Cardiac septum (tissue), 1 donor: ENCODE results near the gene TMEM8B. TPM values are rescaled to one million over a fixed set of nuclear protein-coding genes. Genes with fewer than 3 reads are reported as not detected.
A peak's percentile ranks its signal among the peaks of the same experiment; 100 is the strongest.
"Not testable (repeated sequence)": the region's sequence is repeated elsewhere in the genome, so short reads cannot be mapped to it uniquely, and the experiment has no call there.

Experiments used
- DNase-seq: peaks from one replicate; pipeline ENCODE4 v3.0.0-alpha.2; 2020; ENCODE audit warnings: low spot score
- intact Hi-C: fragments of 100-400 bp; cut with DNase I; formaldehyde crosslinking; loops from one replicate; pipeline ENCODE4 v1.14.0; 2022
- total RNA-seq: library from RNA; stranded (reverse); fragmentation: NEBNext Ultra II Directional; extraction: Animal tissue kit (Norgen Biotek cat#: 25700); gene quantifications from one replicate; pipeline ENCODE4 v1.2.1, GENCODE V29; 2021
- donor health status: DM: no; HTN: no; CAD: no.

TMEM8B gene
- total RNA-seq, 1 donor from 2014 or later: 22.0 TPM

DNA sequence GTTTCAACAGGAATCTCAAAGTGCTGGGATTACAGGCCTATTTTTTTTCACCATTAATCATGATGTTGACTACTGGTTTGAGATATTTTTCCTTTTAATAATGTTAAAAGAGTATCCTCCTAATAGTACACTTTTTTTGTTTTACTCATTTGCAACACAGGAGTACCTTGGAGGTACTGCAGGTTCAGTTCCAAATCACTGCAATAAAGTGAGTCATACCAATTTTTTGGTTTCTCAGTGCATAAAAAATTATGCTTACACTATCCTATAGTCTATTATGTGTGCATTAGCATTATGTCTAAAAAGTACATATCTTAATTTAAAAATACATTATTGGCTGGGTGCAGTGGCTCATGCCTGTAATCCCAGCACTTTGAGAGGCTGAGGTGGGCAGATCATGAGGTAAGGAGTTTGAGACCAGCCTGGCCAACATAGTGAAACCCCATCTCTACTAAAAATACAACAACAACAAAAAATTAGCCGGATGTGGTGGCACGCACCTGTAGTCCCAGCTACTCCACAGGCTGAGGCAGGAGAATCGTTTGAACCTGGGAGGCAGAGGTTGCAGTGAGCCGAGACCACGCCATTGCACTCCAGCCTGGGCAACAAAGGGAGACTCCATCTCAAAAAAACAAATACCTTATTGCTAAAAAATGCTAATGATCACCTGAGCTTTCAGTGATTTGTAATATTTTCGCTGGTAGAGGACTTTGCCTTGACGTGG, 68.5 kb downstream of the TMEM8B start:
- intact Hi-C loops: not testable (repeated sequence)

DNA sequence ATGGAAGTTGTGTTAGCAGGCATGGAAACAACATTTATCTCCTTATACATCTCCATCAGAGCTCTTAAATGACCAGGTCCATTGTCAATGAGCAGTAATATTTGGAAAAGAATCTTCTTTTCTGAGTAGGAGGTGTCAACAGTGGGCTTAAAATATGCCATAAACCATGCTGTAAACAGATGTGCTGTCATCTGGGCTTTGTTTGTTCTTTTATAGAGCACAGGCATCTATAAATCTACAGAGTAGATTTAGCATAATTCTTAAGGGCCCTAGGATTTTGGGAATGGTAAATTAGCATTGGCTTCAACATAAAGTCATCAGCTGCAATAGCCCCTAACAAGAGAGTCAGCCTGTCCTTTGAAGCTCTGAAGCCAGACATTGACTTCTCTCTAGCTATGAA, 69.3 kb downstream of the TMEM8B start:
- DNase-seq: no peak
- intact Hi-C loops: no loop called here

More for the DNA sequence above, 68.5 kb downstream of the TMEM8B start:
- not testable (repeated sequence) for DNase-seq

DNA sequence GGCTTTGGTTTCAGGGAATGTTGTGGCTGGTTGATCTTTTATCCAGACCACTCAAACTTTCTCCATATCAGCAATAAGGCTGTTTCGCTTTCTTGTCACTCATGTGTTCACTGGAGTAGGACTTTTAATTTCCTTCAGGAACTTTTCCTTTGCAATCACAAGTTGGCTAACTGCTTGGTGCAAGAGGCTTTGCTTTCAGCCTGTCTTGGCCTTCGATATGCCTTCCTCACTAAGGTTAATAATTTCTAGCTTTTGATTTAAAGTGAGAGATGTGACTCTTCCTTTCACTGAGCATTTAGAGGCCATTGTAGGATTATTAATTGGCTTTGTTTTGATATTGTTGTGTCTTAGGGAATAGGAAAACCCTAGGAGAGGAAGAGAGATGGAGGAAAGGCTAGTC, 70.0 kb downstream of the TMEM8B start:
- intact Hi-C loops: no loop called here
- DNase-seq: no peak

DNA sequence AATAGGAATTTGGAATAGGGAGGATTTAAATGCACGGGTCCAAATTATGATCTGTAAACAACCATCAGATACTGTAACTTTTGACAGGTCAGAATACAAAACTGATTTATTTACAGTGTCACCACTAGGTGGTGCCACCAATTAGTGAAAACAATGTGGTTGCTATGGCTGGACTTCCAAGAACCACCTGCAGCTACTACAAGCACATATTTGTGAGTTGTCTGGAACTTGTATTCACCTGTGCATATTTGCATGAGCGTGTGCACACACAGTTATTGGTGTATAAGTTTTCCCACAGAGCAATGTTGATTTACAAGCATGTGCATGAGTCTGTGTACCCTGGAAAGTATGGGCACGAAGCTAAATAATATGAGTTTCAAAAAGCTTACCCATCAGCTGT, 74.0 kb downstream of the TMEM8B start:
- intact Hi-C loops: no loop called here
- DNase-seq: no peak

DNA sequence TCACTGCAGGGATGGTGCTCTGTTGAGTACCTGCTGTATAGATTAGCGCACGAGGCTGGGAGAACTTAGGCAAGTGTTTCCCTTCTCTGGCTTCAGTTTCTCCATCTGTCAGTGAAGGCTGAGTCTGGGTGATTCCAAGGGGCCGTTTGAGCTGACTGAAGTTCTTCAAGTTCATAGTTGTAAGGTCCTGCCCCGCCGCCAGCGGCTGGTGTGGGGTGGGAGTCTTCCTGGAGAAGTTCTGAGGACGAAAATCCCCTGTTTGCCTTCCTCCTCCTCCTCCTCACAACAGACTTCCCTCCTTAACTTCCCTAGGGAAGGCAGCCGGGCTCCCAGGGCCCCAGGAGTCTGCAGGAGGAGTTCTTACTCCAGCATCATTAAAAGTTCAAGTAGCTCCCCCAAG, 75.3 kb downstream of the TMEM8B start:
- intact Hi-C loops: no loop called here
- DNase-seq: no peak

DNA sequence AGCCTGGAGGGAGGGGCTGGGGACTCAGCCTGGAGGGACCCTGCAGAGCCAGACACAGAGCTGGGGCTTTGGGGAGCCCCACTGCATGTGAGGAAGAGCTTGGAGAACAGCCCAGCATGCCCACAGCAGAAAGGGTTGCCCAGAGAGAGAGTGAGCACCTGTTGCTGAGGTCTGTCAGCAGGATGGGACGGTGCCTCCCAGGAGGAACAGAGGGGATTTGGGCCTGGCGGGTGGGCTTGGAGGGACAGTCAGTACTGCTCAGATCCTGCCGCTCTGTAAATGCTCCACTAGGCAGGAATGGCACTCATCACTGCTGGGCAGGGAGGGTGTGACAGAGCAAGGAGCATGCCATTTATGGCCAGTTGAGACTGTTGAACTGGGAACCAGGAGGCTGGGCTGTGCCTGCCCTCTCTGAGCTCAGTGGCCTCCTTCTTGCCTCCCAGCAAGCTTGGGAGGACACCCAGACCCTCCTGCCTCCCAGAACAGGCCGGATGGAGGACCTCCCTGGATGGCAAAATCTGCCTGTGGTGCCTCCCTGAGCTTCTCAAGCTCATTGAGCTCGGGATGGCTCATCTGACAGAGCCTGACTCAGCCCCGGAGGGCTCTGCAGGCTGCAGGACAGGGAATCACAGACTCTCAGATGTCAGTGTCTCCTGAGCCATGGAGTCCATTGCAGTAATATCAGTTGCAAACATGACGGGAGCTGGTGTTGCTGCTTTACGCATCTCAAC, 76.2 kb downstream of the TMEM8B start:
- no peak for DNase-seq
- intact Hi-C loops: loop anchor here (1.0 kb wide), 1 partner anchor 41 kb away; no protein-coding TSS in a partner anchor

DNA sequence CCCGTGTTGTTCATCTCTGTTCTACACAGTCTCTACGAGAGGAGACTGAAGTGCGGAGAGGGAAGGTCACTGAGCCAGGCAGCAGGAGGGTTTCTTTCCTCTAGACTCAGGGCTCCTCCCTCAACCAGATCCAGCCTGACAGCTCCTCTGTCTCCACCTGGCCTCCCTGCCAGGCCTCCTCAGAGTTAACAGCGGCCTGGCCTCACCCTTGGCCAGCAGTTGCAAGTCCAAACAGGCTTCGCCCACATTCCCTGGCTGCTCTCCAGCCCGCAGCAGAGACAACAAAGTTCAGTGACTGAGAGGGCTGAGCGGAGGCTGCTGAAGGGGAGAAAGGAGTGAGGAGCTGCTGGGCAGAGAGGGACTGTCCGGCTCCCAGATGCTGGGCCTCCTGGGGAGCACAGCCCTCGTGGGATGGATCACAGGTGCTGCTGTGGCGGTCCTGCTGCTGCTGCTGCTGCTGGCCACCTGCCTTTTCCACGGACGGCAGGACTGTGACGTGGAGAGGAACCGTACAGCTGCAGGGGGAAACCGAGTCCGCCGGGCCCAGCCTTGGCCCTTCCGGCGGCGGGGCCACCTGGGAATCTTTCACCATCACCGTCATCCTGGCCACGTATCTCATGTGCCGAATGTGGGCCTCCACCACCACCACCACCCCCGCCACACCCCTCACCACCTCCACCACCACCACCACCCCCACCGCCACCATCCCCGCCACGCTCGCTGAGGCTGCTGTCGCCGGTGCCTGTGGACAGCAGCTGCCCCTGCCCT, 77.1 kb downstream of the TMEM8B start, which contains the start of gene HRCT1:
Gene HRCT1, plus strand, starts transcription at position 291 of the 768 bp plus-strand sequence. Its CDS starts 86 bp downstream, at position 377.
- intact Hi-C loops: loop anchor here (1.0 kb wide), 1 partner anchor 40 kb away; no protein-coding TSS in a partner anchor

DNA sequence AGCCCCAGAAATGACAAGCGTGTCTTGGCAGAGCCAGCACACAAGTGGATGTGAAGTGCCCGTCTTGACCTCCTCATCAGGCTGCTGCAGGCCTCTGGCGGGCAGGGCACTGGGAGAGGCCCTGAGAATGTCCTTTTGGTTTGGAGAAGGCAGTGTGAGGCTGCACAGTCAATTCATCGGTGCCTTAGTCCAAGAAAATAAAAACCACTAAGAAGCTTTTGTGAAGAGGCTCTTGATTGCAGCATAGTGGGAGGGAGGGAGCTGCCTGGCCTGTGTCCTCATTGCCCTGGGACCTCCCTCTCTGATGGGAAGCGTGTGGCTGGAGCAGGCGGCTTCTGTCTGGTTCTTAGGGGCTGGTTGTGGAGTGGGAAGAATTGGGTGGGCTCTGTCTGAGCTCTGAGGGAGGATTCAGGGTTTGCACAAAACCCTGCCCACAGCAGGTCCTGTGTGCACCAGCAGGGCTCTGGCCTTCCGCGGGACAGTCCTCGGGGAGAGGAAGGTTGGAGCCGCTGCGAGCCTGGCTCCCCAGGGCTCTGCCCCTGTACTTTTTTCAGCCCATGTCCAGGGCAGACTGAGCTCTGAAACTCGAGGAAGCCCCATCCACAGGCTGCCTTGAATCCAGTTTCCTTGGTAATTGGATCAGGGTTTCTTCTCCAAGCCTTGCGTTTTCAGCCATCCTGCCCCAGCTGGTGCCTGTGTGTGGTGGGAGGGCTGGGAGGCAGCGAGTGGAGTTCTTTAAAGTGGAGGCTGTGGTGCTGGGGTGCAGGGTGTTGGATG, 78.1 kb downstream of the TMEM8B start:
- peak; percentile 77 for DNase-seq
- intact Hi-C loops: no loop called here

More for the DNA sequence above, 77.1 kb downstream of the TMEM8B start, which contains the start of gene HRCT1:
- DNase-seq: peak; percentile 94

DNA sequence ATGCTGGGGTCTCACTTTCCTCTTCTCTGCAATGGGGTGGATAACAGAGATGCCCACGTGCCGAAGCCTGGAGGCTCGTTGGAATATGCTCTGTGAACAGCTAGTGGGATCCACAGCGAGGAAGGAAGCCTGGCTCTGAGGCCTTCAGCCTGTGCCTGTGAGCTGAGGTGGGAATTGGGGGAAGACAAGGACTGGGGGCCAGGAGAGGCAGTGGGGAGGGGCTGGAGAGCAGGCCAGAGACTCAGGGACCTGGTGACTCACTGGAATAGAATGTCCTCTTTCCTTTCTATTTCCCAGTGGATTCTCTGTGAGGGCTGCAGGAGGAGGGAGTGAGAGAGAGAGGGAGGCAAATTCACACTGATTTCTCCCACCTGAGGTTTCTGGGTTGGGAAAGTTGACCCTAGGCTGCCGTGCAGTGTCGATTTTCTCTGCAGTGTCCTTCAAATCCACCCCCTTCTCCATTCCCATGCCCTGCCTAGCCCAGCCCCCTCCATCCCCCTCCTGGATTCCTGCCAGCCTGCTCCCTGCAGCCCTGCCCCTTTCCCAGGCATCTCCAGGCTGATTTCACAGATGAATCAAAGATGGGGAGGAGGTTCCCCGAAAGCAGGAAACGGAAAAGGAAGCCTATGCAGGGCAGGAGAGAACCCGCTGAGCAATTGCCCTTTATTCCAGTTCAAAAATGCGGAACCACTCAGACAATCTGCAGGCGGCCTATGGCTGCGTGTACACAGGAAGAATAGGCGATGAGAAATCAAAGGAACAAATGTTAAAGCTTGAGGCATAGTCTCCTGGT, 78.9 kb downstream of the TMEM8B start:
- intact Hi-C loops: no loop called here
- DNase-seq: peak; percentile 83

DNA sequence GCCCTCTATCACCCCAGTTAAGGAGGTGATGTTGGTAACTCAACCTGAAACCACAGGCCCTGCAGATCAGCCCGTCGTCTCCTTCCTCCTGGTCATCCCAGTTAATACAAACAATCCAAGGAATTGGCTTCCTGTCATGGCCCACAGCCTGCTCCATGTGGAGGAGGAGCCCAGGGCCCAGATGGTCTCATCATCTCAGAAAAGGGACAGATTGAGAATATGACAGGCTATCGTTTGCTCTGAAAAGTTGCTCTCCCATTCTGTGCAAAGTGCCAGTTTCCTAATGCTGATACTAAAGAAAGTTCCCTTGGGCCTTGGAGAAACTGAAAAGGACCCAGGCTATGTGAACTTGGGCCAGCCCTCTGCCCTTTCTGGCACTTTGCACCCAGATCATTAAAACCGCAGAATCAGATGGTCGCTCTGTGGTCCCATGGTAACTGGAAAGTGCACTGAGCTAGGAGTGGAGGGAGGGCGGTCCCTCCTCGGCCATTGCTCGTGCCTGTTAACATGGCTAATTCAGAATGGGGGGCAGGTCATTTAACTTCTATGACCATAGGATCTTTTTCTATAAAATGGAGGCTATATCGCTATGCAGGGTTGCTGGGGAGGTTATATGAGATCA, 79.6 kb downstream of the TMEM8B start:
- intact Hi-C loops: no loop called here
- DNase-seq: no peak

DNA sequence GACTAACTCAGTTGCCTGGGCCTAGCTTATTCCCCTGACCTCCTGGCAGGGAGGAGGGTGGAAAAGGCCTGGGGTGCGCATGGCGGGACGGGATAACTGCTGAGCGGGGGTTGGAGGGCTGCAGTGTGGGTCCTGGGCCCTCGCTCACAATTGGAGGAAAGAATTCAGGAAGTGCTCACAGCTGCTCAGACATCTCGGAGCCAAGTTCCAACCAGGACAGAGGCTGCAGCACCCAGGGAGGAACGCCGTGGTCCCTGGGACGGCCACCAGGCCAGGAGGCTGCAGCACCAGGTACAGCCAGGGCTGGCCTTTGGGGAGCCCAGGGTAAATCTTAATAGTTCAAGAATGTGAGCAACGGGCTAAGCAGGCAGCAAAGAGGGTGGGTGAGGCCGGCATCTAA, 80.2 kb downstream of the TMEM8B start, which contains the start of gene SPAAR:
Gene SPAAR, plus strand, starts transcription at position 217 of the 400 bp plus-strand sequence. CDS start 974 bp downstream, outside the sequence.
- intact Hi-C loops: no loop called here
- DNase-seq: no peak

DNA sequence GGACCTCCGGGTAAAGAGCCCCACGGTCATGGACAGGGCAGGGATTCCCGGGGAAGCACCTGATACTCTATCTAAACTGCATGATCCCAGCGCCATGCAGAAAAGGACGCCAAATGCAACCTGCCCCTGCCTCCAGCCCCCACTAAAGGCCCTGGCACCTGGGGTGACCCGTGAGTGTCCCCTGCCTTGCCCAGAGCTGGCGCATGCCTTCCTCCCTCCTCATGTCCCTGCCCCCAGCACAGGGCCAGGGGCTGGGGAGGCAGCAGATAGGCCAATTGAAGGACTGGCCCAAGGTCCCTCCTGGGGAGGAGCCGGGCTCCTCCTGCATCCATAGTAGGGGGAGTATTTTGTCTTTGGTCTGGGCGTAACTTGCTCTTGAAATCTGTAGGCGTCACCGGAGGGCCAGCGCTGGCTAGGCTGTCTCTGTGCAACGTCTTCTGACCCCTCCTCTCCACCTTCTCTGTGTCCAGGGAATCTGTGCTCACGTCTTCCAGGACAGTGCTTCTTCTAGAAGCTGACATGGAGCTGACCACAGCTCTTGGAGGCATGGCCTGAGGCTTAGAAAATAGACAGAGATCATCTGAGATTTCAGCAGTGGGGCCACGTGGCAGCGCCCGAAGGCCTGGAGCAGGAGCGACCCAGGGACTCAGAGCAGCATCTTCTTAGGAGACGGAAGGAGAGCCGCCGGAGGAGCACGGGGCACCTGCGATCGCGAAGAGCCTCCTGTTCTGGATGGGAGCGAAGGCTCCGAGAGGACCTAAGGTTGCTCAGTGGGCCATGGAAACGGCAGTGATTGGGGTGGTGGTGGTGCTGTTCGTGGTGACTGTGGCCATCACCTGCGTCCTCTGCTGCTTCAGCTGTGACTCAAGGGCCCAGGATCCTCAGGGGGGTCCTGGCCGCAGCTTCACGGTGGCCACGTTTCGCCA, 80.9 kb downstream of the TMEM8B start:
- DNase-seq: no peak
- intact Hi-C loops: no loop called here

DNA sequence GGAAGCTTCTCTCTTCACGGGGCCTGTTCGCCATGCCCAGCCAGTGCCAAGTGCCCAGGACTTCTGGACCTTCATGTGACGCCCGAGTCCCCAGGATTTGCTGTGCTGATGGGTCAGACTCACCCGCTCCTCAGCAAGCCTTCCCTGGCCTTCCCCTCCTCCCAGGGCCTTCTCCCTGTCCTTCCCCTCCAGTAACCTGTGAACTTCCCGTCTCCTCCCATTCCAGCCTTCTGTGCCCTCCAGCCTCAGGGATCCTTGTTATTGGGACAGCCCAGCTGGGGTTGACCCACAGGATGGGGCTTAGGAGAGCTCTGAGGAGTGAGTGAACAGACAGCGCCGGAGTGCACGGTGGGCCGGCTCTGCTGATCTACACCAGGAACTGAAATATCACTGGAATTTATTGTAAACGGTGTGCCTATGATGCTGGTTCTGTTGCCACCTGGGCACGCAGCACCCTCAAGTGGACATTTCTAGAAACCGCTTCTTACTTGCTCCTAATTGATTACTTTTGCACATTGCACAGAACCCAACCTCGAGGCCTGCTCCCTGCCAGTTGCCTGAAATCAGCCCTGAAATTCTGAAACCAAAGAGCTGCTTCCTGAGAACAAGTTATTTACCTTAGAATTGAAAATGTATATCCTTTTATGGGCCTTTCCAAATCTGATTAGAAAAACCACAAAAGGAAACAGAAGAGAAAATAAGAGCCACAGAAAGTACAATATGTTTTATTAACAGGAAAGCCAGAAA, 81.8 kb downstream of the TMEM8B start:
- DNase-seq: no peak
- intact Hi-C loops: no loop called here

DNA sequence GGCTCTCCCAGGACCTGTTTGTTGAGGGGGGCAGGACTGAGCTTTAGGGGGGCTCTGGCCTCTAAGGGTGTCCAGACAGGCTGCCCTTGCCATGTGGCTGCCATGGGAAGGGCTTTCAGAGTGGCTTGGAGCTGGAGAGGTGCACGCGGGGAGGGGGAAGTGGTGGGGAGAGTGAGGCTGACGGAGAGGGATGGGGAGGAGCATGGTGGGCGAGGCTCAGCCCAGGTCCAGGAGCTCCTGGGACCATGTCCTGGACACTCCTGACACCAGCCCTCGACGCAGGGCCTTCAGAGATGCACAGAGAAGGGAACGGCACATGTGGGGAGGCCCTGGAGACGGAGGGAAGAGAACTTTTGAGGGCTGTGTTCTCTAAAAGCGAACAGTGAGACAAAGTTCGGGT, 82.7 kb downstream of the TMEM8B start:
- no peak for DNase-seq

DNA sequence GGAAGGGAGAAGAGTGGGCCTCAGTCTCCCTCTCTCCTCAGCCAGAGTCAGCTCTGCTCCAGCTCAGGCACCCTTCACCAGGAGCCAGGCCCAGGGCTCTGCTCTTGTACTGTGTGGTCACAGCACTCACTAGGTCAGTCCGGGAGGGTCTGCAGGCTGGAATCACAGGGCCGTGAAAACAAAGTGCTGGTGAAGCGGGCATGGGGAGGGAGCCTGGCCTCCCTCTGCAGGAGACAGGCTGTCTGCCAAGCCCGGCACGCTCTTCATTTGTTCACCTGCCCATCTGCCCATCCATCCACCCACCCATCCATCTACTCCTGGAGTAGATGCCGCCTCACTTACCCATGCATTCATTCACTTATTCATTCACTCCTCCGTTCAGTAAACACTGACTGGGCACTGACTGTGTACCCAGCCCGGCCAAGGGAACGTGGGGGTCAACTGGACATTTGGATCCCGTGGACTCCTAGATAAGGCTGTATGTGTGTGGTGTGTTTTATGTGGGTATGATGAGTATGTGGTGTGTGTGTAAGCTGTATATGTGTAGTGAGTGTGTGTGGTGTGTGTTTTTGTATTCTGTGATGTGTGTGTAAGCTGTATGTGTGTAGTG, 83.9 kb downstream of the TMEM8B start:
- DNase-seq: no peak
- intact Hi-C loops: no loop called here

More for the DNA sequence above, 82.7 kb downstream of the TMEM8B start:
- intact Hi-C loops: no loop called here

DNA sequence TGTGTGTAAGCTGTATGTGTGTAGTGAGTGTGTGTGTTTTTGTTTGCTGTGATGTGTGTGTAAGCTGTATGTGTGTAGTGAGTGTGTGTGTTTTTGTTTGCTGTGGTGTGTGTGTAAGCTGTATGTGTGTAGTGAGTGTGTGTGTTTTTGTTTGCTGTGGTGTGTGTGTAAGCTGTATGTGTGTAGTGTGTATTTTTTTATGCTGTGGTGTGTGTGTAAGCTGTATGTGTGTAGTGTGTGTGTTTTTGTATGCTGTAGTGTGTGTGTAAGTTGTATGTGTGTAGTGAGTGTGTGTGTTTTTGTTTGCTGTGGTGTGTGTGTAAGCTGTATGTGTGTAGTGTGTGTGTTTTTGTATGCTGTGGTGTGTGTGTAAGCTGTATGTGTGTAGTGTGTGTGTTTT, 84.4 kb downstream of the TMEM8B start:
- DNase-seq, intact Hi-C loops: not testable (repeated sequence)
